Neural cell (in vitro differentiated cells): ENCODE data around the gene PDE1C.

ENCODE experiments used
- EP300 ChIP-seq: fragments of 450-650 bp; conservative IDR thresholded peaks from 2 replicates; pipeline ENCODE4 v1.6.1; 2014; ENCODE audit warnings: antibody characterized with exemption, mild to moderate bottlenecking, moderate library complexity; ENCODE audit not compliant: poor library complexity, severe bottlenecking
- EZH2 ChIP-seq: fragments of 200-600, 300-800 bp; shearing (Covaris generic), sonication (generic); IDR thresholded peaks from 2 replicates; pipeline ENCODE4 v1.6.1; 2014; ENCODE audit warnings: antibody characterized with exemption, low read length, borderline replicate concordance, mild to moderate bottlenecking; ENCODE audit not compliant: insufficient read depth, poor library complexity, severe bottlenecking
- MXI1 ChIP-seq: fragments of 450-650 bp; conservative IDR thresholded peaks from 2 replicates; pipeline ENCODE4 v1.6.1; 2014; ENCODE audit warnings: antibody characterized with exemption, mild to moderate bottlenecking; ENCODE audit not compliant: poor library complexity, severe bottlenecking
- POLR2AphosphoS5 ChIP-seq: IDR thresholded peaks from 2 replicates; pipeline ENCODE4 v1.6.1; 2012
- RAD21 ChIP-seq: fragments of 450-650 bp; conservative IDR thresholded peaks from 2 replicates; pipeline ENCODE4 v1.6.1; 2014; ENCODE audit warnings: antibody characterized with exemption, mild to moderate bottlenecking, moderate library complexity
- TAF1 ChIP-seq: IDR thresholded peaks from 2 replicates; pipeline ENCODE4 v1.6.1; 2012; ENCODE audit warnings: low read depth
- TF ChIP-seq, protein P1 (sequence below): fragments of 450-650 bp; IDR thresholded peaks from 2 replicates; pipeline ENCODE4 v1.5.1; 2014; ENCODE audit warnings: antibody characterized with exemption, mild to moderate bottlenecking, moderate library complexity; ENCODE audit not compliant: poor library complexity, severe bottlenecking
- TF ChIP-seq, protein P2 (sequence below): IDR thresholded peaks from 2 replicates; pipeline ENCODE4 v1.6.1; 2012; ENCODE audit warnings: borderline replicate concordance

DNA sequence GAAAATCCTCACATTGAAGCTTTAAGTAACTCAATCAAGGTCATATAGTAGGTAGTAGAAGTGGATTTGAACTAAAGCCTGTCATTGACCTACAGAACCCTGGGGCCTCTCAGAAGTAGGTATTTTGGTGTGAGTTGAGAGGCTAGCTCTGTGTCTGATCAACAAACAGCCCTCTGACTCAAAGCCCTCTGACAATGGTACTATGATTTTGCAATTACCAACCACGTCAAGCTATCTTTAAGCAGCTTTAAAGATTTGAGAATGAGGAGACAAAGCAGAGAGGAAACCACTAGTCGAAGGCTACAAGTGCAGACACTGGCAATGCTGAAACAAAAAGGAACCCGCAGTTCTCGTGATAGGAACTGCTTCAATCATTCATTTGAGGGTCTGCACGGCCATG lies 19.0 kb upstream of the PDE1C start:
- TF ChIP-seq, protein P1, sequence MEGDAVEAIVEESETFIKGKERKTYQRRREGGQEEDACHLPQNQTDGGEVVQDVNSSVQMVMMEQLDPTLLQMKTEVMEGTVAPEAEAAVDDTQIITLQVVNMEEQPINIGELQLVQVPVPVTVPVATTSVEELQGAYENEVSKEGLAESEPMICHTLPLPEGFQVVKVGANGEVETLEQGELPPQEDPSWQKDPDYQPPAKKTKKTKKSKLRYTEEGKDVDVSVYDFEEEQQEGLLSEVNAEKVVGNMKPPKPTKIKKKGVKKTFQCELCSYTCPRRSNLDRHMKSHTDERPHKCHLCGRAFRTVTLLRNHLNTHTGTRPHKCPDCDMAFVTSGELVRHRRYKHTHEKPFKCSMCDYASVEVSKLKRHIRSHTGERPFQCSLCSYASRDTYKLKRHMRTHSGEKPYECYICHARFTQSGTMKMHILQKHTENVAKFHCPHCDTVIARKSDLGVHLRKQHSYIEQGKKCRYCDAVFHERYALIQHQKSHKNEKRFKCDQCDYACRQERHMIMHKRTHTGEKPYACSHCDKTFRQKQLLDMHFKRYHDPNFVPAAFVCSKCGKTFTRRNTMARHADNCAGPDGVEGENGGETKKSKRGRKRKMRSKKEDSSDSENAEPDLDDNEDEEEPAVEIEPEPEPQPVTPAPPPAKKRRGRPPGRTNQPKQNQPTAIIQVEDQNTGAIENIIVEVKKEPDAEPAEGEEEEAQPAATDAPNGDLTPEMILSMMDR = no peak
- TF ChIP-seq, protein P2, sequence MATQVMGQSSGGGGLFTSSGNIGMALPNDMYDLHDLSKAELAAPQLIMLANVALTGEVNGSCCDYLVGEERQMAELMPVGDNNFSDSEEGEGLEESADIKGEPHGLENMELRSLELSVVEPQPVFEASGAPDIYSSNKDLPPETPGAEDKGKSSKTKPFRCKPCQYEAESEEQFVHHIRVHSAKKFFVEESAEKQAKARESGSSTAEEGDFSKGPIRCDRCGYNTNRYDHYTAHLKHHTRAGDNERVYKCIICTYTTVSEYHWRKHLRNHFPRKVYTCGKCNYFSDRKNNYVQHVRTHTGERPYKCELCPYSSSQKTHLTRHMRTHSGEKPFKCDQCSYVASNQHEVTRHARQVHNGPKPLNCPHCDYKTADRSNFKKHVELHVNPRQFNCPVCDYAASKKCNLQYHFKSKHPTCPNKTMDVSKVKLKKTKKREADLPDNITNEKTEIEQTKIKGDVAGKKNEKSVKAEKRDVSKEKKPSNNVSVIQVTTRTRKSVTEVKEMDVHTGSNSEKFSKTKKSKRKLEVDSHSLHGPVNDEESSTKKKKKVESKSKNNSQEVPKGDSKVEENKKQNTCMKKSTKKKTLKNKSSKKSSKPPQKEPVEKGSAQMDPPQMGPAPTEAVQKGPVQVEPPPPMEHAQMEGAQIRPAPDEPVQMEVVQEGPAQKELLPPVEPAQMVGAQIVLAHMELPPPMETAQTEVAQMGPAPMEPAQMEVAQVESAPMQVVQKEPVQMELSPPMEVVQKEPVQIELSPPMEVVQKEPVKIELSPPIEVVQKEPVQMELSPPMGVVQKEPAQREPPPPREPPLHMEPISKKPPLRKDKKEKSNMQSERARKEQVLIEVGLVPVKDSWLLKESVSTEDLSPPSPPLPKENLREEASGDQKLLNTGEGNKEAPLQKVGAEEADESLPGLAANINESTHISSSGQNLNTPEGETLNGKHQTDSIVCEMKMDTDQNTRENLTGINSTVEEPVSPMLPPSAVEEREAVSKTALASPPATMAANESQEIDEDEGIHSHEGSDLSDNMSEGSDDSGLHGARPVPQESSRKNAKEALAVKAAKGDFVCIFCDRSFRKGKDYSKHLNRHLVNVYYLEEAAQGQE = no peak
- TF ChIP-seq EP300 = no peak
- no peak for TF ChIP-seq POLR2AphosphoS5
- no peak for TF ChIP-seq TAF1
- no peak for TF ChIP-seq EZH2
- TF ChIP-seq RAD21 = no peak
- no peak for TF ChIP-seq MXI1
